ENCODE results near the gene KLHL30.

Gene KLHL30

GRCh38 chr2:238155761-238156694 is 17.6 kb downstream of the KLHL30 start:
- no peak overlapping the region for H3K4me3 Mint-ChIP-seq
- ATAC-seq (replicated peaks; ENCODE audit: extremely low read depth, poor library complexity, severe bottlenecking) = no peak
- peaks cover 13% of the 10 kb centered on the region for H3K4me1 Mint-ChIP-seq
- DNase-seq (ENCODE audit: low spot score in 2 of 2) = no peak
- no peak overlapping the region for H3K27ac Mint-ChIP-seq (ENCODE audit: low read depth)
- peaks cover 22% of the 10 kb centered on the region for H3K27me3 Mint-ChIP-seq
- no peaks in the 10 kb centered on the region for H3K9me3 Mint-ChIP-seq
- H3K36me3 Mint-ChIP-seq (ENCODE audit: insufficient read depth) = no peaks in the 10 kb centered on the region

- peaks cover 23% of the 10 kb centered on the region for H3K27me3 Mint-ChIP-seq
- ATAC-seq (replicated peaks; ENCODE audit: extremely low read depth, poor library complexity, severe bottlenecking) = no peak
- H3K4me1 Mint-ChIP-seq = peaks cover 13% of the 10 kb centered on the region
- DNase-seq (ENCODE audit: low spot score in 2 of 2) = no peak
- H3K27ac Mint-ChIP-seq (ENCODE audit: low read depth) = no peak overlapping the region
- no peaks in the 10 kb centered on the region for H3K36me3 Mint-ChIP-seq (ENCODE audit: insufficient read depth)
- peak overlapping the region; percentile 57 for H3K4me3 Mint-ChIP-seq
- H3K9me3 Mint-ChIP-seq = no peaks in the 10 kb centered on the region
Observed at GRCh38 chr2:238157506-238158017, 19.1 kb downstream of the KLHL30 start.

- no peak overlapping the region for H3K27ac Mint-ChIP-seq (ENCODE audit: low read depth)
- no peak for ATAC-seq (replicated peaks; ENCODE audit: extremely low read depth, poor library complexity, severe bottlenecking)
- peaks cover 13% of the 10 kb centered on the region for H3K4me1 Mint-ChIP-seq
- no peaks in the 10 kb centered on the region for H3K9me3 Mint-ChIP-seq
- peaks cover 23% of the 10 kb centered on the region for H3K27me3 Mint-ChIP-seq
- H3K4me3 Mint-ChIP-seq = peak overlapping the region; percentile 57
- no peaks in the 10 kb centered on the region for H3K36me3 Mint-ChIP-seq (ENCODE audit: insufficient read depth)
- DNase-seq (ENCODE audit: low spot score in 2 of 2) = no peak
Observed at GRCh38 chr2:238158018-238158508, 19.6 kb downstream of the KLHL30 start.

GRCh38 chr2:238158509-238159070 is 20.1 kb downstream of the KLHL30 start, which contains the start of gene ERFE:
TSS of gene ERFE (plus strand) at chr2:238158970. CDS start at chr2:238159008, 38 bp downstream.
- peak; percentile 53 for ATAC-seq (replicated peaks; ENCODE audit: extremely low read depth, poor library complexity, severe bottlenecking)
- H3K36me3 Mint-ChIP-seq (ENCODE audit: insufficient read depth) = no peaks in the 10 kb centered on the region
- H3K4me1 Mint-ChIP-seq = peaks cover 13% of the 10 kb centered on the region
- H3K27me3 Mint-ChIP-seq = peaks cover 23% of the 10 kb centered on the region
- H3K9me3 Mint-ChIP-seq = no peaks in the 10 kb centered on the region
- H3K27ac Mint-ChIP-seq (ENCODE audit: low read depth) = no peak within 1 kb of the TSS
- peak within 1 kb of the TSS; percentile 57 for H3K4me3 Mint-ChIP-seq
- DNase-seq (ENCODE audit: low spot score in 2 of 2) = no peak

GRCh38 chr2:238159071-238159539 is 20.6 kb downstream of the KLHL30 start:
- Mint-ChIP-seq H3K27ac (ENCODE audit: low read depth) (no peak overlapping the region), H3K4me1 (peaks cover 13% of the 10 kb centered on the region), H3K36me3 (ENCODE audit: insufficient read depth) (no peaks in the 10 kb centered on the region), H3K4me3 (peak overlapping the region; percentile 50), H3K27me3 (peaks cover 23% of the 10 kb centered on the region), H3K9me3 (no peaks in the 10 kb centered on the region)
- DNase-seq (ENCODE audit: low spot score in 2 of 2) (no peak), ATAC-seq (replicated peaks; ENCODE audit: extremely low read depth, poor library complexity, severe bottlenecking) (peak; percentile 44)

GRCh38 chr2:238159661-238160205 is 21.3 kb downstream of the KLHL30 start:
- no peaks in the 10 kb centered on the region for H3K36me3 Mint-ChIP-seq (ENCODE audit: insufficient read depth)
- peaks cover 13% of the 10 kb centered on the region for H3K4me1 Mint-ChIP-seq
- no peak for ATAC-seq (replicated peaks; ENCODE audit: extremely low read depth, poor library complexity, severe bottlenecking)
- H3K27me3 Mint-ChIP-seq = peaks cover 27% of the 10 kb centered on the region
- peak overlapping the region; percentile 50 for H3K4me3 Mint-ChIP-seq
- no peak for DNase-seq (ENCODE audit: low spot score in 2 of 2)
- H3K9me3 Mint-ChIP-seq = no peaks in the 10 kb centered on the region
- H3K27ac Mint-ChIP-seq (ENCODE audit: low read depth) = no peak overlapping the region

GRCh38 chr2:238160206-238161129 is 22.0 kb downstream of the KLHL30 start:
- ATAC-seq (replicated peaks; ENCODE audit: extremely low read depth, poor library complexity, severe bottlenecking) (no peak), DNase-seq (ENCODE audit: low spot score in 2 of 2) (no peak)

GRCh38 chr2:238161291-238162051 is 23.0 kb downstream of the KLHL30 start:
- no peaks in the 10 kb centered on the region for H3K36me3 Mint-ChIP-seq (ENCODE audit: insufficient read depth)
- peaks cover 34% of the 10 kb centered on the region for H3K27me3 Mint-ChIP-seq
- H3K9me3 Mint-ChIP-seq = no peaks in the 10 kb centered on the region
- no peak for ATAC-seq (replicated peaks; ENCODE audit: extremely low read depth, poor library complexity, severe bottlenecking)
- H3K4me3 Mint-ChIP-seq = no peak overlapping the region
- peaks cover 13% of the 10 kb centered on the region for H3K4me1 Mint-ChIP-seq
- no peak overlapping the region for H3K27ac Mint-ChIP-seq (ENCODE audit: low read depth)
- DNase-seq (ENCODE audit: low spot score in 2 of 2) = no peak

More at GRCh38 chr2:238160206-238161129, 22.0 kb downstream of the KLHL30 start:
- Mint-ChIP-seq H3K4me3 (peak overlapping the region; percentile 57), H3K27ac (ENCODE audit: low read depth) (no peak overlapping the region), H3K4me1 (peaks cover 13% of the 10 kb centered on the region), H3K27me3 (peaks cover 34% of the 10 kb centered on the region), H3K36me3 (ENCODE audit: insufficient read depth) (no peaks in the 10 kb centered on the region), H3K9me3 (no peaks in the 10 kb centered on the region)

GRCh38 chr2:238162251-238162845 is 23.9 kb downstream of the KLHL30 start:
- Mint-ChIP-seq H3K4me3 (no peak overlapping the region), H3K36me3 (ENCODE audit: insufficient read depth) (peaks cover 2% of the 10 kb centered on the region), H3K27ac (ENCODE audit: low read depth) (no peak overlapping the region), H3K9me3 (no peaks in the 10 kb centered on the region), H3K27me3 (peaks cover 34% of the 10 kb centered on the region), H3K4me1 (peaks cover 13% of the 10 kb centered on the region)
- DNase-seq (ENCODE audit: low spot score in 2 of 2) (no peak), ATAC-seq (replicated peaks; ENCODE audit: extremely low read depth, poor library complexity, severe bottlenecking) (no peak)

- Mint-ChIP-seq H3K27ac (ENCODE audit: low read depth) (no peak overlapping the region), H3K4me3 (no peak overlapping the region), H3K27me3 (peaks cover 34% of the 10 kb centered on the region), H3K4me1 (peaks cover 13% of the 10 kb centered on the region), H3K9me3 (no peaks in the 10 kb centered on the region), H3K36me3 (ENCODE audit: insufficient read depth) (peaks cover 3% of the 10 kb centered on the region)
- no peak for ATAC-seq (replicated peaks; ENCODE audit: extremely low read depth, poor library complexity, severe bottlenecking)
- no peak for DNase-seq (ENCODE audit: low spot score in 2 of 2)
Observed at GRCh38 chr2:238162846-238163441, 24.5 kb downstream of the KLHL30 start.

Data from central memory CD8-positive, alpha-beta T cell (primary cell).